IMR-90 (cell line): ENCODE results near the gene POMT1. TPM values are rescaled to one million over a fixed set of nuclear protein-coding genes. Genes with fewer than 3 reads are reported as not detected.

ENCODE experiments used
- ATAC-seq: fragments of 200-7000 bp; cut with Tn5 transposase; 2 replicates; pipeline ENCODE4 v1.9.1; 2020; ENCODE audit warnings: low read depth, mild to moderate bottlenecking, moderate library complexity
- BruUV-seq: library from RNA; stranded (reverse); fragments of 400-500 nt; replicated peaks from 2 replicates; lab custom pipeline; 2021; lab: Mats Ljungman, UMichigan
- CTCF ChIA-PET: fragments of 300-600 bp; formaldehyde crosslinking; extraction: SDS; loops from one replicate; lab custom pipeline; 2021; ENCODE audit warnings: antibody characterized with exemption; lab: Yijun Ruan, JAX
- POLR2A ChIA-PET: fragments of 300-600 bp; sonication (Branson Sonifier 250); formaldehyde crosslinking; loops from one replicate; lab custom pipeline; 2022; ENCODE audit warnings: antibody characterized with exemption; ENCODE audit not compliant: unreplicated experiment; lab: Charles Lee
- DNase-seq: peaks from one replicate; pipeline ENCODE4 v3.0.0; 2013
- H2AFZ ChIP-seq: replicated peaks from 2 replicates; pipeline ENCODE3; 2013; ENCODE audit warnings: low read length, mild to moderate bottlenecking; ENCODE audit not compliant: poor library complexity
- H2AK5ac ChIP-seq: 2 replicates; pipeline ENCODE4 v1.6.1; 2013; ENCODE audit warnings: low read depth, low read length, inconsistent platforms
- H2AK9ac ChIP-seq: replicated peaks from 2 replicates; pipeline ENCODE3; 2013; ENCODE audit warnings: mild to moderate bottlenecking, low read depth, low read length, moderate library complexity; ENCODE audit not compliant: poor library complexity
- H2BK120ac ChIP-seq: 2 replicates; pipeline ENCODE4 v1.6.1; 2013; ENCODE audit warnings: low read depth, low read length, inconsistent platforms
- H2BK15ac ChIP-seq: 3 replicates; pipeline ENCODE4 v1.6.1; 2013; ENCODE audit warnings: low read depth, low read length, inconsistent platforms
- H2BK20ac ChIP-seq: 2 replicates; pipeline ENCODE4 v1.6.1; 2013; ENCODE audit warnings: low read depth, mild to moderate bottlenecking, inconsistent platforms, low read length, moderate library complexity
- H2BK5ac ChIP-seq: 2 replicates; pipeline ENCODE4 v1.6.1; 2013; ENCODE audit warnings: mild to moderate bottlenecking, low read depth, low read length, inconsistent platforms; ENCODE audit not compliant: poor library complexity, severe bottlenecking
- H3K14ac ChIP-seq: replicated peaks from 2 replicates; pipeline ENCODE4 v1.6.1; 2013; ENCODE audit warnings: low read depth, low read length, inconsistent platforms
- H3K18ac ChIP-seq: 2 replicates; pipeline ENCODE4 v1.6.1; 2013; ENCODE audit warnings: low read depth, low read length, control low read depth
- H3K23ac ChIP-seq: 2 replicates; pipeline ENCODE4 v1.6.1; 2013; ENCODE audit warnings: low read depth, low read length, inconsistent platforms
- H3K27ac ChIP-seq: 2 replicates; pipeline ENCODE4 v1.5.1; 2013; ENCODE audit warnings: mild to moderate bottlenecking, control low read depth, low read length; ENCODE audit not compliant: insufficient read depth
- H3K27me3 ChIP-seq: 2 replicates; pipeline ENCODE4 v1.6.1; 2013; ENCODE audit warnings: low read length; ENCODE audit not compliant: control insufficient read depth, insufficient read depth
- H3K36me3 ChIP-seq: 2 replicates; pipeline ENCODE4 v1.6.1; 2013; ENCODE audit warnings: low read length, mixed read lengths; ENCODE audit not compliant: control insufficient read depth, insufficient read depth
- H3K4ac ChIP-seq: 2 replicates; pipeline ENCODE4 v1.6.1; 2013; ENCODE audit warnings: low read depth, low read length, inconsistent platforms
- H3K4me1 ChIP-seq: 2 replicates; pipeline ENCODE4 v1.6.1; 2013; ENCODE audit warnings: low read length, mixed read lengths; ENCODE audit not compliant: control insufficient read depth, insufficient read depth
- H3K4me2 ChIP-seq: 2 replicates; pipeline ENCODE4 v1.6.1; 2013; ENCODE audit warnings: low read depth, mild to moderate bottlenecking, control low read depth, low read length, moderate library complexity
- H3K4me3 ChIP-seq: 2 replicates; pipeline ENCODE4 v1.5.1; 2013; ENCODE audit warnings: low read depth, mild to moderate bottlenecking, control low read depth, low read length, moderate library complexity; ENCODE audit not compliant: insufficient read depth
- H3K56ac ChIP-seq: 2 replicates; pipeline ENCODE4 v1.6.1; 2013; ENCODE audit warnings: low read length, inconsistent platforms; ENCODE audit not compliant: insufficient read depth; ENCODE audit errors: extremely low read depth
- H3K79me1 ChIP-seq, 2 experiments: 2 replicates each; pipeline ENCODE4 v1.6.1; 2013; ENCODE audit warnings: low read length in 2 of 2, inconsistent platforms in 1 of 2, low read depth in 1 of 2
- H3K9ac ChIP-seq: 2 replicates; pipeline ENCODE4 v1.6.1; 2013; ENCODE audit warnings: low read depth, low read length, control low read depth
- H3K9me1 ChIP-seq: 2 replicates; pipeline ENCODE4 v1.6.1; 2013; ENCODE audit warnings: low read length, inconsistent platforms; ENCODE audit not compliant: insufficient read depth
- H3K9me3 ChIP-seq: 2 replicates; pipeline ENCODE4 v1.6.1; 2013; ENCODE audit warnings: low read length; ENCODE audit not compliant: control insufficient read depth, insufficient read depth
- H4K20me1 ChIP-seq: 2 replicates; pipeline ENCODE4 v1.6.1; 2013; ENCODE audit warnings: low read length, inconsistent platforms; ENCODE audit not compliant: insufficient read depth
- H4K5ac ChIP-seq: 2 replicates; pipeline ENCODE4 v1.6.1; 2013; ENCODE audit warnings: mild to moderate bottlenecking, low read depth, low read length, control low read depth
- H4K8ac ChIP-seq, 2 experiments: 2 replicates each; pipeline ENCODE4 v1.6.1; 2013; ENCODE audit warnings: low read depth in 2 of 2, low read length in 2 of 2, control low read depth in 1 of 2, inconsistent platforms in 1 of 2
- H4K91ac ChIP-seq: 2 replicates; pipeline ENCODE4 v1.6.1; 2013; ENCODE audit warnings: low read depth, low read length, inconsistent platforms; ENCODE audit not compliant: insufficient read depth
- BHLHE40 ChIP-seq: fragments of 150-350 bp; IDR thresholded peaks from 2 replicates; pipeline ENCODE4 v1.6.1; 2016; ENCODE audit warnings: mild to moderate bottlenecking, low read depth, low read length
- CEBPB ChIP-seq: IDR thresholded peaks from 2 replicates; pipeline ENCODE4 v1.6.1; 2012; ENCODE audit warnings: low read depth, low read length, improper control_type of control experiment
- CHD1 ChIP-seq: IDR thresholded peaks from 2 replicates; pipeline ENCODE4 v1.6.1; 2012; ENCODE audit warnings: low read depth, low read length, improper control_type of control experiment
- MAFK ChIP-seq: IDR thresholded peaks from 2 replicates; pipeline ENCODE4 v1.6.1; 2012; ENCODE audit warnings: low read depth, low read length, improper control_type of control experiment
- MAZ ChIP-seq: IDR thresholded peaks from 2 replicates; pipeline ENCODE4 v1.6.1; 2012; ENCODE audit warnings: low read depth, mild to moderate bottlenecking, low read length, improper control_type of control experiment, moderate library complexity, borderline replicate concordance
- MXI1 ChIP-seq: IDR thresholded peaks from 2 replicates; pipeline ENCODE4 v1.6.1; 2012; ENCODE audit warnings: low read depth, mild to moderate bottlenecking, low read length, moderate library complexity, borderline replicate concordance
- NFE2L2 ChIP-seq: fragments of 150-350 bp; IDR thresholded peaks from 2 replicates; pipeline ENCODE4 v1.6.1; 2016; ENCODE audit warnings: low read depth, mild to moderate bottlenecking, low read length
- POLR2A ChIP-seq: IDR thresholded peaks from 2 replicates; pipeline ENCODE4 v1.6.1; 2012; ENCODE audit warnings: mild to moderate bottlenecking, low read depth, low read length
- RAD21 ChIP-seq: IDR thresholded peaks from 2 replicates; pipeline ENCODE4 v1.6.1; 2012; ENCODE audit warnings: low read length, improper control_type of control experiment
- RCOR1 ChIP-seq: IDR thresholded peaks from 2 replicates; pipeline ENCODE4 v1.6.1; 2012; ENCODE audit warnings: mild to moderate bottlenecking, low read length, improper control_type of control experiment; ENCODE audit not compliant: insufficient replicate concordance
- RFX5 ChIP-seq: IDR thresholded peaks from 2 replicates; pipeline ENCODE4 v1.8.0; 2012; ENCODE audit warnings: low read depth, mild to moderate bottlenecking, low read length, moderate library complexity
- SMC3 ChIP-seq: fragments of 150-350 bp; IDR thresholded peaks from 2 replicates; pipeline ENCODE4 v1.6.1; 2016; ENCODE audit warnings: low read depth, mild to moderate bottlenecking, antibody characterized with exemption, low read length, moderate library complexity
- WGBS, 2 experiments: methylation state at CpG; one replicate each; pipeline versions ENCODE4 v1.1.5 to v1.1.7; 2013; ENCODE audit warnings: missing lambda C conversion rate in 2 of 2; ENCODE audit not compliant: insufficient read length in 1 of 2; ENCODE audit errors: extremely low coverage in 2 of 2; 5-methylcytosine and 5-hydroxymethylcytosine counted together
- dilution Hi-C: fragments of 300-500 bp; cut with HindIII; formaldehyde crosslinking; loops from one replicate; pipeline ENCODE4 v1.14.3; 2018; ENCODE audit warnings: low sequenced_read_pairs; ENCODE audit not compliant: unreplicated experiment
- in situ Hi-C: fragments of 300-500 bp; cut with MboI; formaldehyde crosslinking; loops from 3 replicates; pipeline ENCODE4 v1.14.3; 2019; ENCODE audit warnings: low sequenced_read_pairs, inconsistent platforms, mixed read lengths
- intact Hi-C: fragments of 100-400 bp; cut with micrococcal nuclease; formaldehyde crosslinking; loops from 2 replicates; pipeline ENCODE4 v1.10.0; 2022
- polyA plus RNA-seq, 3 experiments: library from polyadenylated mRNA; depleted of rRNA; stranded (reverse); fragments of >200 nt; gene quantifications; 2 replicates each; pipeline ENCODE4 v1.2.3, GENCODE V29; 2012; ENCODE audit warnings: low replicate concordance in 1 of 3
- total RNA-seq: library from RNA; depleted of rRNA; stranded (reverse); fragments of >200 nt; gene quantifications from 2 replicates; pipeline ENCODE4 v1.2.3, GENCODE V29; 2012
- TF ChIP-seq, protein P1 (sequence below): fragments of 150-350 bp; IDR thresholded peaks from 2 replicates; pipeline ENCODE4 v1.6.1; 2016; ENCODE audit warnings: low read depth, mild to moderate bottlenecking, low read length, moderate library complexity, borderline replicate concordance
- TF ChIP-seq, protein P2 (sequence below): conservative IDR thresholded peaks from 2 replicates; pipeline ENCODE4 v1.5.1; 2012; ENCODE audit warnings: mild to moderate bottlenecking, low read depth, low read length, improper control_type of control experiment

The POMT1 gene
- total and polyA plus RNA-seq, 2 of the 4 experiments (the other 2 are of a cell fraction): 24.2 to 36.5 TPM

DNA sequence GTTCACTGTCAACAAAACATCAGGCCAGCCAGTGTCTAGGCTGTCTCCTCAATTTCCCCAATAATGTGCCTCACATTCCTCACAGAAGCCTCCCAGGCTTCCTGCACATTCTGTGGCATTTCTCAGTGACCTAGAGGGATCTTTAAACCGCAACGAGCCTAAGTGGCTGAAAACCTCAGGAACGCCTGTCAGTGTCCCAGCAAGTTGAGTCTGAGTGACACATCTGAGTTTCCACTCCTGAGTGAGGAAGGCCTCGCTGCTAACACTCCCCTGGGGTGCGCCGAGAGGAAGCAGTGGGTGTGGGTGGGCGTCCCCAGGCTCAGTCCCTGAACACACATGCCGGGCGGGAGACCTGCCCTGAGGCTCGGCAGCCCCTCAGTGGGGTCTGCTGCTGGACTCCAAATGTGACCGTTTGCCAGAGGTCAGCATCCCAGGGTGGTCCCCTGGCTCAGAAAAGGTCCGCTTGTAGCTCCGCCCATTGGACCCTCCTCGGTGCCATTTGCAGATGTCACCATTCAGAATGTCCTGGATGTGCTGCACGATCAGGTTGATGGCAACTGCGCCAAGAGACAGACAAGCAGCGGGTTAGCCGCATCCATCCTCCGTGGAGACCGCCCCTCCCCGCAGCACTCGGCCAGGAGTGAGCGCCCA, 22.1 kb downstream of the POMT1 start:
- Histone ChIP-seq H3K27ac (no peak overlapping the region), H4K8ac (no peak overlapping the region), H3K23ac (no peak overlapping the region), H2BK20ac (no peak overlapping the region), H2AK5ac (no peak overlapping the region), H4K20me1 (peaks cover 9% of the 10 kb centered on the region; the same call in 1 of the 2 replicates), H2AFZ (no peak overlapping the region), H3K14ac (no peak overlapping the region), H3K9me1 (no peaks in the 10 kb centered on the region), H3K4me1 (no peaks in the 10 kb centered on the region), H3K36me3 (peaks cover 74% of the 10 kb centered on the region), H3K9me3 (no peaks in the 10 kb centered on the region), H2BK15ac (no peak overlapping the region), H2BK5ac (no peak overlapping the region), H3K4me2 (no peak overlapping the region), H3K9ac (no peak overlapping the region), H3K56ac (no peak overlapping the region), H3K18ac (no peak overlapping the region), H4K91ac (no peak overlapping the region), H4K5ac (no peak overlapping the region), H3K79me1 (peaks cover 4 to 12% of the 10 kb centered on the region in 2 experiments; a peak in 3 of 4 replicates), H3K4ac (no peak overlapping the region), H3K27me3 (no peaks in the 10 kb centered on the region), H2BK120ac (no peak overlapping the region), H3K4me3 (no peak overlapping the region), H2AK9ac (peak overlapping the region; percentile 73)
- TF ChIP-seq MAFK: no peak
- no peak for TF ChIP-seq RFX5
- no peak for TF ChIP-seq CHD1
- no peak for TF ChIP-seq BHLHE40
- TF ChIP-seq NFE2L2: no peak
- no peak for TF ChIP-seq RCOR1
- TF ChIP-seq CEBPB: no peak
- TF ChIP-seq, protein P1, sequence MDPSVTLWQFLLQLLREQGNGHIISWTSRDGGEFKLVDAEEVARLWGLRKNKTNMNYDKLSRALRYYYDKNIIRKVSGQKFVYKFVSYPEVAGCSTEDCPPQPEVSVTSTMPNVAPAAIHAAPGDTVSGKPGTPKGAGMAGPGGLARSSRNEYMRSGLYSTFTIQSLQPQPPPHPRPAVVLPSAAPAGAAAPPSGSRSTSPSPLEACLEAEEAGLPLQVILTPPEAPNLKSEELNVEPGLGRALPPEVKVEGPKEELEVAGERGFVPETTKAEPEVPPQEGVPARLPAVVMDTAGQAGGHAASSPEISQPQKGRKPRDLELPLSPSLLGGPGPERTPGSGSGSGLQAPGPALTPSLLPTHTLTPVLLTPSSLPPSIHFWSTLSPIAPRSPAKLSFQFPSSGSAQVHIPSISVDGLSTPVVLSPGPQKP: no peak
- TF ChIP-seq RAD21: no peak
- TF ChIP-seq, protein P2, sequence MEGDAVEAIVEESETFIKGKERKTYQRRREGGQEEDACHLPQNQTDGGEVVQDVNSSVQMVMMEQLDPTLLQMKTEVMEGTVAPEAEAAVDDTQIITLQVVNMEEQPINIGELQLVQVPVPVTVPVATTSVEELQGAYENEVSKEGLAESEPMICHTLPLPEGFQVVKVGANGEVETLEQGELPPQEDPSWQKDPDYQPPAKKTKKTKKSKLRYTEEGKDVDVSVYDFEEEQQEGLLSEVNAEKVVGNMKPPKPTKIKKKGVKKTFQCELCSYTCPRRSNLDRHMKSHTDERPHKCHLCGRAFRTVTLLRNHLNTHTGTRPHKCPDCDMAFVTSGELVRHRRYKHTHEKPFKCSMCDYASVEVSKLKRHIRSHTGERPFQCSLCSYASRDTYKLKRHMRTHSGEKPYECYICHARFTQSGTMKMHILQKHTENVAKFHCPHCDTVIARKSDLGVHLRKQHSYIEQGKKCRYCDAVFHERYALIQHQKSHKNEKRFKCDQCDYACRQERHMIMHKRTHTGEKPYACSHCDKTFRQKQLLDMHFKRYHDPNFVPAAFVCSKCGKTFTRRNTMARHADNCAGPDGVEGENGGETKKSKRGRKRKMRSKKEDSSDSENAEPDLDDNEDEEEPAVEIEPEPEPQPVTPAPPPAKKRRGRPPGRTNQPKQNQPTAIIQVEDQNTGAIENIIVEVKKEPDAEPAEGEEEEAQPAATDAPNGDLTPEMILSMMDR: no peak
- no peak for TF ChIP-seq MXI1
- TF ChIP-seq MAZ: no peak
- TF ChIP-seq POLR2A: no peak
- no peak for TF ChIP-seq SMC3
- 88% methylated on average over 11 of the region's 23 CpGs; no CpG with 5 or more reads in 1 of the 2 experiments for WGBS, 2 experiments
- ChIA-PET POLR2A (no interaction called here), CTCF (no interaction called here)
- peak; percentile 51 for ATAC-seq
- in situ Hi-C loops: no loop called here
- BruUV-seq: no TSS peak
- dilution Hi-C loops: no loop called here
- intact Hi-C loops: no loop called here
- peak; percentile 18 for DNase-seq
